ENCODE measurements around the gene CTNNA3.

Gene CTNNA3

DNA sequence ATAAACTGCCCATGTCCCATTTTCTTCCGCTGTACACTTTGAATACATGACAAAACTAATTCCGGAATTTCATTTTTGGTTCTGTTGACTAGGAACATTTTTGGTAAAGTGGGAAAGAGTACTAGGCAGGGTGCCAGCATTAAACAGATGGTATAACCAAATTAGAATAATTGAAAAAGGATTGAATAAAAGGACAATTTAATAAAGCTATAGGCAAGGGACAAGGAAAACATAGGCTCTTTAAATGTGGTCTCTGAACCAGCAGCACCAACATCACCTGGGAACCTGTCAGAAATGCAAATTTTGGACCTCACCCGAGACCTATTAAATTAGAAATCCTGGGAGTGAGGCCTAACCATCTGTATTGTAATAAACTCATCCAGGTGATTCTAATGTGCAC lies 393.3 kb downstream of the CTNNA3 start:
- Histone ChIP-seq H3K4me1 (ENCODE audit: control insufficient read depth in 1 of 2, insufficient read depth in 2 of 2, low read length in 2 of 2) (no peaks in the 10 kb centered on the region), H3K9me3 (ENCODE audit: control insufficient read depth in 1 of 2, low read length in 2 of 2) (no peaks in the 10 kb centered on the region), H3K4me3 (ENCODE audit: low read depth in 1 of 2, low read length in 2 of 2) (no peak overlapping the region), H3K36me3 (ENCODE audit: control insufficient read depth in 1 of 2, insufficient read depth in 2 of 2, low read length in 2 of 2) (no peaks in the 10 kb centered on the region), H3K9ac (ENCODE audit: low read depth in 1 of 2, low read length in 2 of 2) (no peak overlapping the region), H3K27me3 (ENCODE audit: control insufficient read depth in 1 of 2, insufficient read depth in 2 of 2, low read length in 2 of 2) (no peaks in the 10 kb centered on the region), H3K27ac (ENCODE audit: low read depth, low read length) (no peak overlapping the region)

DNA sequence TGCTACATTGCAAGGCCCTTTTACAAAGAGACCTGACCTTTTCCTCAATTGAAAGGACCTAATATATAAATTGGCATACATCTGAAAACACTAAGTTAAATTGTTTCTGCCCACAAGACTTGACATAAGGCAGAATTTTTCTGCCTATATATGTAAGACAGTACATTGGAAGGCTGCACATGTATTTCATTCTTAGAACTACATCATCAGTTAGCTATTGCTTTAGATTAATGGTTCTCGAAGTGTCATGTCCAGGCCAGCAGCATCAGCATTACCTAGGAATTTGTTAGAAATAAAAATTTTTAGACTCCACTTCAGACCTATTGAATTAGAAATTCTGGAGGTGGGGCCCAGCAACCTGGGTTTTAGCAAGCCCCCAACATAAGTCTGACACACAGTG lies 396.2 kb downstream of the CTNNA3 start:
- Histone ChIP-seq H3K27ac (ENCODE audit: low read depth, low read length) (no peak overlapping the region), H3K4me3 (ENCODE audit: low read depth in 1 of 2, low read length in 2 of 2) (no peak overlapping the region), H3K36me3 (ENCODE audit: control insufficient read depth in 1 of 2, insufficient read depth in 2 of 2, low read length in 2 of 2) (no peaks in the 10 kb centered on the region), H3K9me3 (ENCODE audit: control insufficient read depth in 1 of 2, low read length in 2 of 2) (no peaks in the 10 kb centered on the region), H3K4me1 (ENCODE audit: control insufficient read depth in 1 of 2, insufficient read depth in 2 of 2, low read length in 2 of 2) (no peaks in the 10 kb centered on the region), H3K9ac (ENCODE audit: low read depth in 1 of 2, low read length in 2 of 2) (no peak overlapping the region), H3K27me3 (ENCODE audit: control insufficient read depth in 1 of 2, insufficient read depth in 2 of 2, low read length in 2 of 2) (no peaks in the 10 kb centered on the region)

GRCh38 chr10:67297637-67298181 lies 398.3 kb downstream of the CTNNA3 start:
- no peak overlapping the region for H3K9ac ChIP-seq (ENCODE audit: low read depth in 1 of 2, low read length in 2 of 2)
- no peaks in the 10 kb centered on the region for H3K36me3 ChIP-seq (ENCODE audit: control insufficient read depth in 1 of 2, insufficient read depth in 2 of 2, low read length in 2 of 2)
- H3K27ac ChIP-seq (ENCODE audit: low read depth, low read length) = no peak overlapping the region
- H3K27me3 ChIP-seq (ENCODE audit: control insufficient read depth in 1 of 2, insufficient read depth in 2 of 2, low read length in 2 of 2) = no peaks in the 10 kb centered on the region
- no peak overlapping the region for H3K4me3 ChIP-seq (ENCODE audit: low read depth in 1 of 2, low read length in 2 of 2)
- no peaks in the 10 kb centered on the region for H3K9me3 ChIP-seq (ENCODE audit: control insufficient read depth in 1 of 2, low read length in 2 of 2)
- H3K4me1 ChIP-seq (ENCODE audit: control insufficient read depth in 1 of 2, insufficient read depth in 2 of 2, low read length in 2 of 2) = no peaks in the 10 kb centered on the region

GRCh38 chr10:67296926-67297325 lies 399.1 kb downstream of the CTNNA3 start:
- no peaks in the 10 kb centered on the region for H3K36me3 ChIP-seq (ENCODE audit: control insufficient read depth in 1 of 2, insufficient read depth in 2 of 2, low read length in 2 of 2)
- H3K9me3 ChIP-seq (ENCODE audit: control insufficient read depth in 1 of 2, low read length in 2 of 2) = no peaks in the 10 kb centered on the region
- no peak overlapping the region for H3K27ac ChIP-seq (ENCODE audit: low read depth, low read length)
- H3K4me1 ChIP-seq (ENCODE audit: control insufficient read depth in 1 of 2, insufficient read depth in 2 of 2, low read length in 2 of 2) = no peaks in the 10 kb centered on the region
- H3K27me3 ChIP-seq (ENCODE audit: control insufficient read depth in 1 of 2, insufficient read depth in 2 of 2, low read length in 2 of 2) = no peaks in the 10 kb centered on the region
- H3K4me3 ChIP-seq (ENCODE audit: low read depth in 1 of 2, low read length in 2 of 2) = no peak overlapping the region
- no peak overlapping the region for H3K9ac ChIP-seq (ENCODE audit: low read depth in 1 of 2, low read length in 2 of 2)

DNA sequence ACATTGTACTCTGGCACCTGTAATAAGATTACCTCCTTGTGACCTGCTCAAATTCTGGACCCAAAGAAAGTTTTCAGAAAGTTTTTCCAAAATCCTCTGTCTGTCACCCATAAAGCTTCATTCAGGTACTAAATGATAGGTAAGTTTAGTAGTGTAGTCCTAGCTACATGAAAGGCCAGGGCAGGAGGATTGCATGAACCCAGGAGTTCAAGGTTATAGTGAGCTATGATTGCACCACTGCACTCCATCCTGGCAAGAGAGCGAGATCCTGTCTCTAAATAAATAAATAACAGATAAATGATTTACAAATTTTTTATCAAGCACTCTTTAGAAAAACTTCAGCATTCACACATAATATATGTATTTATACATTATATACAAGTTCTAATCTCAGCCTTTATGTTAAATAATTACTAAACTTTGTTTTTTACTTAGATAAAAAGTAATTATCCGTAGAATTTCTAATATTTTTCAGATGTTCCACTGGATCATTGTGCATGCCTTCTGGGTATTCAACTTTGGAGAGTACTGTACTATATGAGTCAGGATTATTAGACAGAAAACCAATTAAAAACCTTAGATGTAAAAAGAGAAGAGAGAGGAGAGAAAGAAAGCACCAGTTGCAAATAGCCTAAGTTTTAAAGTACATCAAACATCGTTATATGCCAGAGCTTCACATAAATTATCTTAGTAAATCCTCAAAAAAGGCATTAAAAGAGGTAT lies 407.1 kb downstream of the CTNNA3 start:
- H3K9ac ChIP-seq (ENCODE audit: low read depth in 1 of 2, low read length in 2 of 2) = no peak overlapping the region
- H3K4me1 ChIP-seq (ENCODE audit: control insufficient read depth in 1 of 2, insufficient read depth in 2 of 2, low read length in 2 of 2) = no peaks in the 10 kb centered on the region
- H3K36me3 ChIP-seq (ENCODE audit: control insufficient read depth in 1 of 2, insufficient read depth in 2 of 2, low read length in 2 of 2) = no peaks in the 10 kb centered on the region
- no peaks in the 10 kb centered on the region for H3K27me3 ChIP-seq (ENCODE audit: control insufficient read depth in 1 of 2, insufficient read depth in 2 of 2, low read length in 2 of 2)
- H3K4me3 ChIP-seq (ENCODE audit: low read depth in 1 of 2, low read length in 2 of 2) = no peak overlapping the region
- no peak overlapping the region for H3K27ac ChIP-seq (ENCODE audit: low read depth, low read length)
- H3K9me3 ChIP-seq (ENCODE audit: control insufficient read depth in 1 of 2, low read length in 2 of 2) = no peaks in the 10 kb centered on the region

GRCh38 chr10:67284589-67284988 lies 411.4 kb downstream of the CTNNA3 start:
- H3K36me3 ChIP-seq (ENCODE audit: control insufficient read depth in 1 of 2, insufficient read depth in 2 of 2, low read length in 2 of 2) = no peaks in the 10 kb centered on the region
- no peaks in the 10 kb centered on the region for H3K9me3 ChIP-seq (ENCODE audit: control insufficient read depth in 1 of 2, low read length in 2 of 2)
- no peak overlapping the region for H3K9ac ChIP-seq (ENCODE audit: low read depth in 1 of 2, low read length in 2 of 2)
- no peaks in the 10 kb centered on the region for H3K4me1 ChIP-seq (ENCODE audit: control insufficient read depth in 1 of 2, insufficient read depth in 2 of 2, low read length in 2 of 2)
- H3K4me3 ChIP-seq (ENCODE audit: low read depth in 1 of 2, low read length in 2 of 2) = no peak overlapping the region
- no peaks in the 10 kb centered on the region for H3K27me3 ChIP-seq (ENCODE audit: control insufficient read depth in 1 of 2, insufficient read depth in 2 of 2, low read length in 2 of 2)
- H3K27ac ChIP-seq (ENCODE audit: low read depth, low read length) = no peak overlapping the region

GRCh38 chr10:67282871-67283270 lies 413.1 kb downstream of the CTNNA3 start:
- H3K4me1 ChIP-seq (ENCODE audit: control insufficient read depth in 1 of 2, insufficient read depth in 2 of 2, low read length in 2 of 2) = no peaks in the 10 kb centered on the region
- no peaks in the 10 kb centered on the region for H3K27me3 ChIP-seq (ENCODE audit: control insufficient read depth in 1 of 2, insufficient read depth in 2 of 2, low read length in 2 of 2)
- H3K27ac ChIP-seq (ENCODE audit: low read depth, low read length) = no peak overlapping the region
- no peak overlapping the region for H3K9ac ChIP-seq (ENCODE audit: low read depth in 1 of 2, low read length in 2 of 2)
- H3K4me3 ChIP-seq (ENCODE audit: low read depth in 1 of 2, low read length in 2 of 2) = no peak overlapping the region
- H3K9me3 ChIP-seq (ENCODE audit: control insufficient read depth in 1 of 2, low read length in 2 of 2) = no peaks in the 10 kb centered on the region
- H3K36me3 ChIP-seq (ENCODE audit: control insufficient read depth in 1 of 2, insufficient read depth in 2 of 2, low read length in 2 of 2) = no peaks in the 10 kb centered on the region

GRCh38 chr10:67280405-67280804 lies 415.6 kb downstream of the CTNNA3 start:
- no peaks in the 10 kb centered on the region for H3K27me3 ChIP-seq (ENCODE audit: control insufficient read depth in 1 of 2, insufficient read depth in 2 of 2, low read length in 2 of 2)
- H3K9me3 ChIP-seq (ENCODE audit: control insufficient read depth in 1 of 2, low read length in 2 of 2) = no peaks in the 10 kb centered on the region
- no peak overlapping the region for H3K4me3 ChIP-seq (ENCODE audit: low read depth in 1 of 2, low read length in 2 of 2)
- no peaks in the 10 kb centered on the region for H3K4me1 ChIP-seq (ENCODE audit: control insufficient read depth in 1 of 2, insufficient read depth in 2 of 2, low read length in 2 of 2)
- no peak overlapping the region for H3K27ac ChIP-seq (ENCODE audit: low read depth, low read length)
- H3K9ac ChIP-seq (ENCODE audit: low read depth in 1 of 2, low read length in 2 of 2) = no peak overlapping the region
- H3K36me3 ChIP-seq (ENCODE audit: control insufficient read depth in 1 of 2, insufficient read depth in 2 of 2, low read length in 2 of 2) = no peaks in the 10 kb centered on the region

- Histone ChIP-seq H3K4me3 (ENCODE audit: low read depth in 1 of 2, low read length in 2 of 2) (no peak overlapping the region), H3K9ac (ENCODE audit: low read depth in 1 of 2, low read length in 2 of 2) (no peak overlapping the region), H3K27me3 (ENCODE audit: control insufficient read depth in 1 of 2, insufficient read depth in 2 of 2, low read length in 2 of 2) (no peaks in the 10 kb centered on the region), H3K9me3 (ENCODE audit: control insufficient read depth in 1 of 2, low read length in 2 of 2) (no peaks in the 10 kb centered on the region), H3K4me1 (ENCODE audit: control insufficient read depth in 1 of 2, insufficient read depth in 2 of 2, low read length in 2 of 2) (no peaks in the 10 kb centered on the region), H3K36me3 (ENCODE audit: control insufficient read depth in 1 of 2, insufficient read depth in 2 of 2, low read length in 2 of 2) (no peaks in the 10 kb centered on the region), H3K27ac (ENCODE audit: low read depth, low read length) (no peak overlapping the region)
These were observed 418.6 kb downstream of the CTNNA3 start for GRCh38 chr10:67277402-67277801.

- H3K9ac ChIP-seq (ENCODE audit: low read depth in 1 of 2, low read length in 2 of 2) = no peak overlapping the region
- no peaks in the 10 kb centered on the region for H3K36me3 ChIP-seq (ENCODE audit: control insufficient read depth in 1 of 2, insufficient read depth in 2 of 2, low read length in 2 of 2)
- no peak overlapping the region for H3K27ac ChIP-seq (ENCODE audit: low read depth, low read length)
- H3K4me1 ChIP-seq (ENCODE audit: control insufficient read depth in 1 of 2, insufficient read depth in 2 of 2, low read length in 2 of 2) = no peaks in the 10 kb centered on the region
- no peak overlapping the region for H3K4me3 ChIP-seq (ENCODE audit: low read depth in 1 of 2, low read length in 2 of 2)
- no peaks in the 10 kb centered on the region for H3K9me3 ChIP-seq (ENCODE audit: control insufficient read depth in 1 of 2, low read length in 2 of 2)
- H3K27me3 ChIP-seq (ENCODE audit: control insufficient read depth in 1 of 2, insufficient read depth in 2 of 2, low read length in 2 of 2) = no peaks in the 10 kb centered on the region
These were observed 426.2 kb downstream of the CTNNA3 start for GRCh38 chr10:67269828-67270227.

Measured in duodenal mucosa (tissue), 2 donors.